C4-2B (cell line): Measurements from ENCODE around the gene C10orf67.

Experiments used
- CTCF ChIP-seq: fragments of 450-650 bp; conservative IDR thresholded peaks from 2 replicates; pipeline ENCODE4 v1.5.1; 2017; ENCODE audit warnings: mild to moderate bottlenecking
- ZFX ChIP-seq: fragments of 450-650 bp; IDR thresholded peaks from 2 replicates; pipeline ENCODE4 v1.6.1; 2017

GRCh38 chr10:23363793-23364135, 19.2 kb upstream of the C10orf67 start:
- TF ChIP-seq CTCF (no peak), ZFX (no peak)
